HepG2 (cell line): Measurements from ENCODE around the gene DISP1. TPM values are rescaled to one million over a fixed set of nuclear protein-coding genes. Genes with fewer than 3 reads are reported as not detected.

Experiments used
- ATAC-seq: fragments of 200-7000 bp; cut with Tn5 transposase; 3 replicates; pipeline ENCODE4 v1.9.1; 2020; ENCODE audit warnings: mild to moderate bottlenecking, moderate library complexity
- BruUV-seq: library from RNA; stranded (reverse); fragments of 400-500 nt; replicated peaks from 2 replicates; lab custom pipeline; 2021; lab: Mats Ljungman, UMichigan
- CTCF ChIA-PET: fragments of 300-600 bp; formaldehyde crosslinking; extraction: SDS; loops from one replicate; lab custom pipeline; 2021; ENCODE audit warnings: low total read pairs, inconsistent platforms, low intra/inter-chr PET ratio; lab: Yijun Ruan, JAX
- POLR2A ChIA-PET: fragments of 350-600 bp; sonication (Branson Sonifier 250); formaldehyde crosslinking; loops from one replicate; lab custom pipeline; 2020; ENCODE audit warnings: antibody characterized with exemption, inconsistent platforms; lab: Yijun Ruan, JAX
- DNase-seq: peaks from one replicate; pipeline ENCODE4 v3.0.0-alpha.2; 2015; ENCODE audit warnings: low spot score
- FAIRE-seq: peaks from 3 replicates; lab custom pipeline; 2011; peaks lifted over from hg19 to GRCh38; lab: Jason Lieb, UNC
- H2AFZ ChIP-seq: one replicate; pipeline ENCODE4 v1.6.1; 2011; ENCODE audit warnings: low read length, inconsistent platforms
- H3K27ac ChIP-seq: fragments of 300-600 bp; 3 replicates; pipeline ENCODE4 v1.8.0; 2011; ENCODE audit warnings: mixed run types, mild to moderate bottlenecking, mixed read lengths, low read length, inconsistent platforms; ENCODE audit not compliant: insufficient read depth; ENCODE audit errors: extremely low read length
- H3K27me3 ChIP-seq, 2 experiments: fragments of 200-600 bp in 1 of 2; 2 replicates in 1 of 2; 3 replicates in 1 of 2; pipeline versions ENCODE4 v1.6.0 to v1.8.0; 2011; ENCODE audit warnings: low read length in 2 of 2, mild to moderate bottlenecking in 2 of 2, moderate library complexity in 2 of 2, inconsistent platforms in 1 of 2; ENCODE audit not compliant: insufficient read depth in 2 of 2, control insufficient read depth in 1 of 2
- H3K36me3 ChIP-seq, 2 experiments: fragments of 200-600 bp in 1 of 2; replicated peaks in 1 of 2; 2 replicates in 1 of 2; 3 replicates in 1 of 2; pipeline versions ENCODE4 v1.5.1 to v1.8.0; 2011; ENCODE audit warnings: low read length in 2 of 2, inconsistent platforms in 1 of 2; ENCODE audit not compliant: insufficient read depth in 2 of 2, control insufficient read depth in 1 of 2
- H3K4me1 ChIP-seq: 2 replicates; pipeline ENCODE4 v1.5.1; 2012; ENCODE audit warnings: low read length, inconsistent platforms; ENCODE audit not compliant: insufficient read depth
- H3K4me2 ChIP-seq: 2 replicates; pipeline ENCODE4 v1.6.0; 2011; ENCODE audit warnings: low read depth, low read length, inconsistent platforms
- H3K4me3 ChIP-seq, 3 experiments: fragments of 200-600 bp in 1 of 3; sonication (generic), shearing (Covaris generic) in 1 of 3; replicated peaks in 1 of 3; 2 replicates each; pipeline ENCODE4 v1.5.1; 2011 to 2016; ENCODE audit warnings: low read length in 3 of 3, inconsistent platforms in 2 of 3, low read depth in 2 of 3, mild to moderate bottlenecking in 2 of 3, control low read depth in 1 of 3, mixed read lengths in 1 of 3; ENCODE audit not compliant: insufficient read depth in 1 of 3
- H3K79me2 ChIP-seq: one replicate; pipeline ENCODE4 v1.6.1; 2011; ENCODE audit warnings: low read length, inconsistent platforms; ENCODE audit not compliant: insufficient read depth
- H3K9ac ChIP-seq: 2 replicates; pipeline ENCODE4 v1.6.0; 2011; ENCODE audit warnings: mild to moderate bottlenecking, low read depth, low read length, inconsistent platforms; ENCODE audit not compliant: insufficient read depth
- H3K9me3 ChIP-seq: 2 replicates; pipeline ENCODE4 v1.5.1; 2012; ENCODE audit warnings: mild to moderate bottlenecking, low read length
- H4K20me1 ChIP-seq: 2 replicates; pipeline ENCODE4 v1.6.0; 2011; ENCODE audit warnings: inconsistent platforms, mild to moderate bottlenecking, low read length, moderate library complexity; ENCODE audit not compliant: insufficient read depth
- ATF5 ChIP-seq: sonication (generic); formaldehyde crosslinking; IDR thresholded peaks from 2 replicates; pipeline ENCODE4 v1.4.0; 2020; ENCODE audit warnings: mild to moderate bottlenecking, low read depth, missing genetic modification reagents
- GPBP1L1 ChIP-seq: sonication (generic); formaldehyde crosslinking; IDR thresholded peaks from 2 replicates; pipeline ENCODE4 v1.5.0; 2020; ENCODE audit warnings: mild to moderate bottlenecking, missing genetic modification reagents
- HOXA7 ChIP-seq: sonication (generic); formaldehyde crosslinking; IDR thresholded peaks from 2 replicates; pipeline ENCODE4 v1.8.1; 2022; ENCODE audit warnings: mild to moderate bottlenecking, missing genetic modification reagents, moderate library complexity
- IKZF4 ChIP-seq: sonication (generic); formaldehyde crosslinking; IDR thresholded peaks from 2 replicates; pipeline ENCODE4 v1.5.1; 2020; ENCODE audit warnings: borderline replicate concordance, mild to moderate bottlenecking, low read depth, missing genetic modification reagents; ENCODE audit errors: not compliant biosample characterization
- MIER3 ChIP-seq: IDR thresholded peaks from 2 replicates; pipeline ENCODE4 v1.6.1; 2016; ENCODE audit warnings: missing compliant biosample characterization, borderline replicate concordance
- MTA1 ChIP-seq: sonication (generic); formaldehyde crosslinking; IDR thresholded peaks from 2 replicates; pipeline ENCODE4 v1.4.0; 2020; ENCODE audit warnings: missing genetic modification reagents, mild to moderate bottlenecking, borderline replicate concordance
- PHF20 ChIP-seq: sonication (generic); formaldehyde crosslinking; IDR thresholded peaks from 2 replicates; pipeline ENCODE4 v1.5.0; 2020; ENCODE audit warnings: mild to moderate bottlenecking, missing genetic modification reagents
- PHF21A ChIP-seq: sonication (generic); formaldehyde crosslinking; IDR thresholded peaks from 2 replicates; pipeline ENCODE4 v1.5.0; 2020; ENCODE audit warnings: mild to moderate bottlenecking, missing genetic modification reagents
- SKI ChIP-seq: fragments of 450-650 bp; IDR thresholded peaks from one replicate; pipeline ENCODE4 v1.6.1; 2018; ENCODE audit warnings: mild to moderate bottlenecking; ENCODE audit not compliant: partially characterized antibody
- THAP11 ChIP-seq: IDR thresholded peaks from 2 replicates; pipeline ENCODE4 v1.6.1; 2016; ENCODE audit warnings: missing biosample characterization, missing genetic modification reagents
- ZHX1 ChIP-seq: sonication (generic); formaldehyde crosslinking; IDR thresholded peaks from 2 replicates; pipeline ENCODE4 v1.8.1; 2022; ENCODE audit warnings: low read depth, mild to moderate bottlenecking, missing genetic modification reagents
- ZKSCAN8 ChIP-seq: IDR thresholded peaks from 2 replicates; pipeline ENCODE4 v1.6.1; 2016; ENCODE audit warnings: borderline replicate concordance, missing genetic modification reagents, missing compliant biosample characterization
- ZNF382 ChIP-seq: sonication (generic); formaldehyde crosslinking; IDR thresholded peaks from 2 replicates; pipeline ENCODE4 v1.5.0; 2020; ENCODE audit warnings: missing genetic modification reagents, mild to moderate bottlenecking, borderline replicate concordance
- ZNF446 ChIP-seq: sonication (generic); formaldehyde crosslinking; IDR thresholded peaks from 2 replicates; pipeline ENCODE4 v1.5.0; 2020; ENCODE audit warnings: mild to moderate bottlenecking, missing genetic modification reagents
- ZNF720 ChIP-seq: sonication (generic); formaldehyde crosslinking; IDR thresholded peaks from 2 replicates; pipeline ENCODE4 v1.4.0; 2020; ENCODE audit warnings: missing genetic modification reagents
- ZUFSP ChIP-seq: sonication (generic); formaldehyde crosslinking; IDR thresholded peaks from 2 replicates; pipeline ENCODE4 v1.9.0; 2021; ENCODE audit warnings: missing genetic modification reagents, mild to moderate bottlenecking, borderline replicate concordance
- WGBS: methylation state at CpG from one replicate; pipeline ENCODE4 v1.1.6; 2017; ENCODE audit warnings: low lambda C conversion rate; 5-methylcytosine and 5-hydroxymethylcytosine counted together
- in situ Hi-C: cut with HindIII; loops from 2 replicates; pipeline ENCODE4 v1.10.0; 2017; ENCODE audit warnings: low pct_unique_long_range_greater_than_20kb; ENCODE audit not compliant: extremely low pct_ligation_motif_present
- intact Hi-C: fragments of 100-400 bp; cut with micrococcal nuclease; formaldehyde crosslinking; loops from one replicate; pipeline ENCODE4 v1.10.0; 2022; ENCODE audit not compliant: unreplicated experiment
- polyA plus RNA-seq, 8 experiments: library from polyadenylated mRNA; depleted of rRNA in 3 of 8; stranded (reverse) in 7 of 8; unstranded in 1 of 8; fragments of >200 nt; fragmentation: Illumina TruSeq in 4 of 8; extraction: Trizol in 4 of 8; gene quantifications; 2 replicates each; pipeline versions ENCODE4 v1.2.1 to v1.2.3, GENCODE V29; 2011 to 2016; ENCODE audit warnings: low read depth in 4 of 8, missing spikeins in 1 of 8, mixed read lengths in 1 of 8; ENCODE audit not compliant: insufficient read depth in 1 of 8
- total RNA-seq, 5 experiments: library from RNA; depleted of rRNA; stranded (reverse); fragments of >200 nt; fragmentation: Illumina TruSeq; extraction: Trizol; gene quantifications; 2 replicates each; pipeline ENCODE4 v1.2.3, GENCODE V29; 2016; ENCODE audit warnings: low read depth in 1 of 5

Gene DISP1
- total and polyA plus RNA-seq, 2 of the 13 experiments (the other 11 are each of a cell fraction or from before 2014, with no cell fraction given): 1.9 to 2.0 TPM

GRCh38 chr1:222787729-222788128, 27.1 kb upstream of the DISP1 start (continued):
- no peak for TF ChIP-seq PHF20 (CRISPR knock-in tag)
- no peak for TF ChIP-seq MIER3 (CRISPR knock-in tag)
- TF ChIP-seq, all 625 proteins: peak for 0

- WGBS: 36% methylated on average over 3 of the region's 3 CpGs
- CTCF ChIA-PET: no interaction called here
- TF ChIP-seq GPBP1L1 (CRISPR knock-in tag) (no peak), ATF5 (CRISPR knock-in tag) (no peak), ZUFSP (no peak), MTA1 (CRISPR knock-in tag) (no peak), SKI (no peak), ZKSCAN8 (CRISPR knock-in tag) (no peak), PHF21A (CRISPR knock-in tag) (no peak), HOXA7 (CRISPR knock-in tag) (no peak), ZNF720 (no peak), THAP11 (CRISPR knock-in tag) (no peak), ZHX1 (no peak), ZNF446 (no peak), IKZF4 (no peak), ZNF382 (CRISPR knock-in tag) (no peak)
Observed at GRCh38 chr1:222788402-222789156, 26.3 kb upstream of the DISP1 start.

More at GRCh38 chr1:222788402-222789156, 26.3 kb upstream of the DISP1 start:
- Histone ChIP-seq H3K9me3 (no peaks in the 10 kb centered on the region), H3K79me2 (no peaks in the 10 kb centered on the region), H3K4me3 (no peak overlapping the region), H3K27ac (no peak overlapping the region), H2AFZ (no peak overlapping the region), H3K4me1 (no peaks in the 10 kb centered on the region), H3K27me3 (no peaks in the 10 kb centered on the region; a peak in 1 of 5 replicates), H3K36me3 (no peaks in the 10 kb centered on the region), H3K9ac (no peak overlapping the region), H4K20me1 (no peaks in the 10 kb centered on the region), H3K4me2 (no peak overlapping the region)
- no peak for FAIRE-seq
- POLR2A ChIA-PET: no interaction called here
- ATAC-seq: no peak
- intact Hi-C loops (no loop called here), in situ Hi-C loops (no loop called here)
- no TSS peak for BruUV-seq
- no peak for DNase-seq
